Upper lobe of left lung (tissue), 6 donors: Measurements from ENCODE around the gene ARFIP1. TPM values are rescaled to one million over a fixed set of nuclear protein-coding genes. Genes with fewer than 3 reads are reported as not detected.

ENCODE experiments used
- ATAC-seq, 2 donors: fragments of 200-7000 bp; cut with Tn5 transposase; one replicate each; pipeline ENCODE4 v1.9.1; 2022; ENCODE audit warnings: mild to moderate bottlenecking in 2 of 2, moderate library complexity in 2 of 2; ENCODE audit not compliant: low FRiP score in 2 of 2
- DNase-seq, 2 donors: peaks; one replicate each; pipeline ENCODE4 v3.0.0-alpha.2; 2019 to 2020
- H3K27ac ChIP-seq, 4 donors: fragments of 200-600 bp; sonication (generic); one replicate each; pipeline ENCODE4 v1.5.1; 2016 to 2019
- H3K27me3 ChIP-seq, 4 donors: fragments of 200-600 bp; sonication (generic); one replicate each; pipeline ENCODE4 v1.5.1; 2017 to 2019
- H3K36me3 ChIP-seq, 4 donors: fragments of 200-600 bp; sonication (generic); one replicate each; pipeline ENCODE4 v1.5.1; 2016 to 2019
- H3K4me1 ChIP-seq, 4 donors: fragments of 200-600 bp; sonication (generic); one replicate each; pipeline ENCODE4 v1.5.1; 2018 to 2019
- H3K4me3 ChIP-seq, 4 donors: fragments of 200-600 bp; sonication (generic); one replicate each; pipeline ENCODE4 v1.5.1; 2017 to 2019; ENCODE audit warnings: mild to moderate bottlenecking in 2 of 4, moderate library complexity in 1 of 4
- H3K9me3 ChIP-seq, 4 donors: fragments of 200-600 bp; sonication (generic); one replicate each; pipeline ENCODE4 v1.5.1; 2018 to 2019
- EP300 ChIP-seq, 4 donors: sonication (generic); formaldehyde crosslinking; IDR thresholded peaks; one replicate each; pipeline ENCODE4 v1.5.1; 2017; ENCODE audit warnings: antibody characterized with exemption in 4 of 4, control low read depth in 2 of 4
- POLR2A ChIP-seq, 4 donors: fragments of 450-650 bp; IDR thresholded peaks; one replicate each; pipeline ENCODE4 v1.5.1; 2016 to 2017; ENCODE audit warnings: antibody characterized with exemption in 4 of 4, mild to moderate bottlenecking in 2 of 4
- POLR2AphosphoS5 ChIP-seq, 2 donors: sonication (generic); formaldehyde crosslinking; IDR thresholded peaks; one replicate each; pipeline ENCODE4 v1.5.1; 2017; ENCODE audit warnings: antibody characterized with exemption in 2 of 2
- WGBS, 2 donors: methylation state at CpG; one replicate each; pipeline ENCODE4 v1.1.5; 2017 to 2018; 5-methylcytosine and 5-hydroxymethylcytosine counted together
- total RNA-seq, 6 donors: library from RNA; depleted of rRNA in 4 of 6; stranded (reverse); fragments of >200 nt in 4 of 6; gene quantifications; one replicate each; pipeline versions ENCODE4 v1.1.0 to v1.2.1, GENCODE V29; 2016 to 2021
- TF ChIP-seq, protein P1 (sequence below), 6 experiments: fragments of 450-650 bp in 4 of 6; fragments of 200-600 bp in 2 of 6; sonication (generic) in 2 of 6; IDR thresholded peaks; one replicate each; pipeline ENCODE4 v1.5.1; 2016 to 2019; ENCODE audit warnings: antibody characterized with exemption in 6 of 6
- donor health status: DM: no; HTN: no; CAD: no; lungs with moderate emphysema.
- donor health status: DM: no; HTN: yes; CAD: no; lungs with severe emphysema.

The ARFIP1 gene
- total RNA-seq, 6 donors from 2014 or later = 17.8 to 54.0 (median 30.4) TPM

DNA sequence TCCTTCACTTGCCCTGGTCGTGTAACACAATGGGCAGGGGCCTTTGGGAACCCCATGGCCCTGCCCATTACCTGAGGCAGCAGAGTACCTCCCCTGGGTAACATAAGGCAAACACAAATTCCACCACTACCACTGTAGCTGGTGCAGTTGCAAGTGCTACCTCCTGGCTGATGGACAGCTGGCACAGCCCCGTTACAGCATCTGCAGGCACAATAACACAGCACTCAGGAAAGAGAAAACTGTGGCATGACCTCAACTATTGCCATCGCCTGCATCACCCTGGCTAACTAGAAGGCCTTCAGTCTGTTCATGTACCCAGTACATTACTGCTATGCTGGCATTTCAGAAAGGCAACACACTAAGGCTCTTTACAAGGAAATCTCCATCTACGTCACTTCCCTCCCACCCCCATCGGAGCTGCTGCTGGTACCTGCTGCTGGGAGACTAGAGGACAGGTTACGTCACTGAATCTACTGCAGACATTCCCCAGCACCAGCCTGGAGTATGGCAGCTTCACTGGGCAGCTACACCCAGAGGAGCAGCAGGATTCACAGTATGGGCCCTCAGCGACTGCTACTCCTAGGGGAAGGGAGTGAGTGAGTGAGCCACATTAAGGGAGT, 39.4 kb downstream of the ARFIP1 start:
- Histone ChIP-seq H3K27me3 (no peaks in the 10 kb centered on the region), H3K27ac (no peak overlapping the region), H3K36me3 (no peaks in the 10 kb centered on the region), H3K9me3 (no peaks in the 10 kb centered on the region), H3K4me1 (peaks cover 0 to 14% (median 5%) of the 10 kb centered on the region in 4 donors), H3K4me3 (no peak overlapping the region)
- no peak for TF ChIP-seq EP300 (IDR thresholded peaks at IDR 0.05)
- TF ChIP-seq POLR2A (IDR thresholded peaks at IDR 0.05) = no peak
- TF ChIP-seq POLR2AphosphoS5 (IDR thresholded peaks at IDR 0.05) = no peak
- TF ChIP-seq, protein P1, sequence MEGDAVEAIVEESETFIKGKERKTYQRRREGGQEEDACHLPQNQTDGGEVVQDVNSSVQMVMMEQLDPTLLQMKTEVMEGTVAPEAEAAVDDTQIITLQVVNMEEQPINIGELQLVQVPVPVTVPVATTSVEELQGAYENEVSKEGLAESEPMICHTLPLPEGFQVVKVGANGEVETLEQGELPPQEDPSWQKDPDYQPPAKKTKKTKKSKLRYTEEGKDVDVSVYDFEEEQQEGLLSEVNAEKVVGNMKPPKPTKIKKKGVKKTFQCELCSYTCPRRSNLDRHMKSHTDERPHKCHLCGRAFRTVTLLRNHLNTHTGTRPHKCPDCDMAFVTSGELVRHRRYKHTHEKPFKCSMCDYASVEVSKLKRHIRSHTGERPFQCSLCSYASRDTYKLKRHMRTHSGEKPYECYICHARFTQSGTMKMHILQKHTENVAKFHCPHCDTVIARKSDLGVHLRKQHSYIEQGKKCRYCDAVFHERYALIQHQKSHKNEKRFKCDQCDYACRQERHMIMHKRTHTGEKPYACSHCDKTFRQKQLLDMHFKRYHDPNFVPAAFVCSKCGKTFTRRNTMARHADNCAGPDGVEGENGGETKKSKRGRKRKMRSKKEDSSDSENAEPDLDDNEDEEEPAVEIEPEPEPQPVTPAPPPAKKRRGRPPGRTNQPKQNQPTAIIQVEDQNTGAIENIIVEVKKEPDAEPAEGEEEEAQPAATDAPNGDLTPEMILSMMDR (IDR thresholded peaks at IDR 0.05) = no peak
- ATAC-seq = peak in 1 of 2 donors; percentile 30
- 94 to 97% methylated on average over 4 to 7 of the region's 7 CpGs for WGBS, 2 donors
- no peak for DNase-seq

DNA sequence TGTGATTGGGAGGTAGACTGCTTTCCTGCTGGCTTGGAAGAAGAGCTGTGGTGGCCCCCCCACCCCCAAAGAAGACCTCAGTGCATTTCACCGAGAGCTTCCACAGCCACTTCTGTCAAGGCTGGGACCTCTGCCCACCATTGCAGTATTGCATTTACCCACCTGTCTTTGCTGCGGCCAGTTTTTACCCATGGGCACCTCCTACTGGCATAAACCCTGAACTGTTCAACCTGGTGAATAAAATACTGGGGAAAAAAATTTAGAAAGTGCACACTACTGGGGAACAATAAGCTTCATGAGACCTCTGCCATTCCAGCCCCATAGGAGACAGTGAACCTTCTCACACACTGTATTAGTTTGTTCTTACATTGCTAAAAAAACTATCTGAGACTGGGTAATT, 40.3 kb downstream of the ARFIP1 start:
- no peak overlapping the region for H3K4me3 ChIP-seq
- H3K9me3 ChIP-seq = no peaks in the 10 kb centered on the region
- DNase-seq (no peak), ATAC-seq (no peak)
- H3K4me1 ChIP-seq = peaks cover 0 to 12% (median 3%) of the 10 kb centered on the region in 4 donors
- TF ChIP-seq EP300 (IDR thresholded peaks at IDR 0.05) (no peak), POLR2A (IDR thresholded peaks at IDR 0.05) (no peak), POLR2AphosphoS5 (IDR thresholded peaks at IDR 0.05) (no peak)
- TF ChIP-seq, protein P1 (IDR thresholded peaks at IDR 0.05) = no peak
- WGBS, 2 donors = 100% methylated on average over 1 to 2 of the region's 2 CpGs
- no peak overlapping the region for H3K27ac ChIP-seq
- H3K36me3 ChIP-seq = no peaks in the 10 kb centered on the region
- no peaks in the 10 kb centered on the region for H3K27me3 ChIP-seq

DNA sequence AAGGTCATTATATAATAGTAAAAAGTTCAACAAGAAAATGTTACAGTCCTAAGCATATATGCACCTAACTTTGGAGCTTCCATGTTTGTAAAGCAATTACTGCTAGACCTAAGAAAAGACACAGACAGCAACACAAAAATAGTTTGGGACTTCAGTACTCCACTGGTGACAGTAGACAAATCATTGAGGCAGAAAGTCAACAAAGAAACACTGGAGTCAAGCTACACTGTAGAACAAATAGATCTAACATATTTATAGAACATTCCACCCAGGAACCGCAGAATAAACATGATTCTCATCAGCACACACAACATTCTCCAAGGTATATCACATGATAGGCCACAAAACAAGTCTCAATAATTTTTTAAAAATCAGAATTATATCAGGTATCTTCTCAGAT, 42.6 kb downstream of the ARFIP1 start:
- TF ChIP-seq POLR2AphosphoS5 (IDR thresholded peaks at IDR 0.05) (no peak), EP300 (IDR thresholded peaks at IDR 0.05) (no peak)
- TF ChIP-seq, protein P1 (IDR thresholded peaks at IDR 0.05) = no peak
- Histone ChIP-seq H3K4me3 (no peak overlapping the region), H3K4me1 (peaks cover 0 to 5% (median 2%) of the 10 kb centered on the region in 4 donors), H3K27me3 (no peaks in the 10 kb centered on the region), H3K36me3 (no peaks in the 10 kb centered on the region), H3K27ac (no peak overlapping the region), H3K9me3 (no peaks in the 10 kb centered on the region)
- WGBS, 2 donors = 90 to 100% methylated on average over 1 of the region's 1 CpG
- ATAC-seq (no peak), DNase-seq (no peak)

DNA sequence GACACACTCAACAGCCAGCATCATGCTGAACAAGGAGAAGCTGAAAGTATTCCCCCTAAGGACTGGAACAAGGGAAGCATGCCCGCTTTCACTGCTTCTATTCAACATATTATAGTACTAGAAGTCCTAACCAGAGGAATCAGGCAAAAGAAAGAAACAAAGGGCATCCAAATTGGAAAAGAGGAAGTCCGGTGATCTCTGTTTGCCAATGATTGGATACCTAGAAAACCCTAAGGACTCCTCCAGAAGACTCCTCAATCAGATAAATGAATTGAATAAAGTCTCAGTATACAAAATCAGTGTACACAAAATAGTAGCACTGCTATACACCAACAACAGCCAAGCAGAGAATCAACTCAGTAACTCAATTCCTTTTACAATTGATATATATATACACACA, 44.8 kb downstream of the ARFIP1 start:
- Histone ChIP-seq H3K4me3 (no peak overlapping the region), H3K27ac (no peak overlapping the region), H3K27me3 (no peaks in the 10 kb centered on the region), H3K4me1 (no peaks in the 10 kb centered on the region), H3K9me3 (no peaks in the 10 kb centered on the region), H3K36me3 (no peaks in the 10 kb centered on the region)
- no peak for ATAC-seq
- no peak for TF ChIP-seq POLR2AphosphoS5 (IDR thresholded peaks at IDR 0.05)
- TF ChIP-seq, protein P1 (IDR thresholded peaks at IDR 0.05) = no peak
- TF ChIP-seq EP300 (IDR thresholded peaks at IDR 0.05) = no peak
- no peak for TF ChIP-seq POLR2A (IDR thresholded peaks at IDR 0.05)
- DNase-seq = no peak
- 96 to 98% methylated on average over 2 of the region's 2 CpGs for WGBS, 2 donors

DNA sequence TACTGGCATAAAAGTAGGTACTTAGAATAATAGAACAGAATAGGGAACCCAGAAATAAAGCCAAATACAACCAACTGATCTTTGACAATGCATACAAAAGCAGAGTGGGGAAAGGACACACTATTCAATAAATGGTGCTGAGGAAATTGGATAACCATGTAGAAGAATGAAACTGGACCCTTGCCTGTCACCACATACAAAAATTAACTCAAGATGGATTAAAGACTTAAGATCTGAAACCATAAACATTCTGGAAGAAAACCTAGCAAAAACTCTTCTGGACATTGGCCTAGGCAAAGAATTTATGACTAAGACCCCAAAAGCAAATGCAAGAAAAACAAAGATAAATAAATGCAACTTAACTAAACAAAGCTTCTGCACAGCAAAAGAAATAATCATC, 45.6 kb downstream of the ARFIP1 start:
- Histone ChIP-seq H3K4me3 (no peak overlapping the region), H3K9me3 (no peaks in the 10 kb centered on the region), H3K4me1 (no peaks in the 10 kb centered on the region), H3K27ac (no peak overlapping the region), H3K27me3 (no peaks in the 10 kb centered on the region), H3K36me3 (no peaks in the 10 kb centered on the region)
- ATAC-seq (no peak), DNase-seq (no peak)
- TF ChIP-seq POLR2AphosphoS5 (IDR thresholded peaks at IDR 0.05) (no peak), EP300 (IDR thresholded peaks at IDR 0.05) (no peak)
- TF ChIP-seq, protein P1 (IDR thresholded peaks at IDR 0.05) = no peak
